ENCODE measurements around the gene FH.

FH gene

DNA sequence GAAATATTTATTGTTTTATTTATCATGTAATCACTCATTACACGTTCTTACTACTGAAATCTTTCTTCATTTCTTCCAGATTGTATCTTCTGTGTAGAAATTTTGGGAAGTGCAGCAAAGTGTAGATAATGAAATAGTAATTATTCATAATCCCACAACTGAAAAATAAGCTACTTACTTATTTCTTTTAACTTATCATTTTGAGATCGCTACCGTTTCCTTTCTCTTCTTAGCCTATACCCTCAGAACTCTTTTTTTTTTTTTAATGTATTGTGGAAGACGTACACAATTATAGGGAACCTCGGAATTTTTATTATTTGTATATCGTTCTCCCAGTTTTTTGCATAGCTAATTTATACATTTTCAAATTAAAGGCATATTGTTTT lies 518 bp upstream of the FH start:
- FAIRE-seq: peak; percentile 65

DNA sequence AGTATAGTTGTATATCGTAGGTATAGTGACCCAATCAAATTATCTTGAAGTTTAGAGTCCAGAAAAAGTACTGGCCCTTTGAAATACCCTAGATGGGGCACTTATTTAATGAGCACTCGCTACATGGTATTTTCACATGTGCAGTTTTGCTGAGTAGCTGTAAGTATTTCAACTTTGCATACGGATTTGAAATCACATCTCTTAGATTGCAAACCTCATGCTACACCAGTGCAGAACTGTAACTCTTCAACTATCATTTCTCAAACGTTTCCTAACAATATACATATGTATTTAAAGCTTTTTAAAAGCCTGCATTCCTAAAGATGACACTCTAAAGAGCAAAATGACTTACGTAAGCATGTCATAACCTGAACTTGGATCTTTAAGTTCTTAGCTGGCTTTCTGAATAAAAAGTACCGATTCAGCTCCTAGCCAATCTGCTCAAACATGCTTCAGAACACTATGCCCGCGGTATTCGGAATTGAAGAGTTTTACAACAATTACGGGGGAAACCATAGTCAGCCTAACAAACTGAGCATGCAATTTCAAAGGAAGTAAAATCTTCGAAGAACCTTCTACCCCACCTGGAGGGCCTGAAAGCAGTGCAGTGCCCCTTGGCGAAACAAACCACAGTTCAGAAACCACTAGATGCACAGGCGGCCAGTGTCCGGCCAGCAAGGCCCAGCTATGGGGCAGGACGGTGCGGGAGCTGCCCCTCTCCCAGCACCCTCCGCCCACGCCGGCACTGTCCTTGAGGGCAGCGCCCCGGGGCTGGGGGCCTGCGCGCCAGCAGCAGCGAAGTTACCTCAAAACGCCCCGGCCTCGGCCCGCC lies 863 bp downstream of the FH start:
- no peak for FAIRE-seq

DNA sequence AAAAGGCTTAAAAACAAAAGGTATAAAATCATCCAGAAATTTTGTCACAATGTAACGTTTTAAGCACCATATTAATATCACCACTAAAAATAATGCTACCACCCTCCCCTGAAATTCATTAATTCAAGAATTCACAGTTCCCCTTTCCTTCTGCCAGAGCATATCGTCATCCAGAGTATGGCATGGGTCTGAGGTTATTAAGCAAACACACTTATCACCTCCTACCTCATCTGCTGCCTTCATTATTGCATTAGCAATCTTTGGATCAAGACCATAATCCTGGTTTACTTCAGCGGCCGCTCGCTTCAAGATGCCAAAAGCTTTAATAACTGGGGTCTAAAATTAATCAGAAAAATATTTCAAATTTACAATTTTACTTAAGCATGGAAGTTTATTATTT lies 6.2 kb downstream of the FH start:
- no peak for FAIRE-seq

DNA sequence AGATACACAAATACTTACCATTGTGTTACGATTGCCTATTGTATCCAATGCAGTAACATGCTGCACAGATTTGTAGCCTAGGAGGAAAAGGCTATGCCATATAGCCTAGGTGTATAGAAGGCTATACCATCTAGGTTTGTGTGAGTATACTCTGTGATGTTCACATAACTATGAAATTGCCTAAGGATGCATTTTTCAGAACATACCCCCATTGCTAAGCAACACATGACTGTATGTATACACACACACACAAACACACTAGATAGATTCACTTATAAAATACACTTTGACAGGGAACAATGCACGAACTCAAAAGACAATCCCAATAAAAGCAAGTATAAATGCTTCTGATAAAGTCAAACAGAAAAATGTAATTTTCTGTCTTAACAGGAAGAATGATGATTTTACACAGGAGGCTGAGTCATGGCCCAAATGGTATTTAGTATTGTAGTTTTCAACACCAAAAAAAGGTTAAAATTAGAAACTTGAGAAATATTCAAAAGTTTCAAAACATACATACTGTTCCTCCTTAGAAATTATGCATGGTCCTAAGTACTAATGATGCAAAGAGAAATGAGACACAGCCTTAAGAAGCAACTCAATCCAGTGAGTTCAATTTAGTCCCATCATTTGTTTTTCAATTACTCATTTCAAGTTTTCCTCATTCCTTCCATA lies 12.2 kb downstream of the FH start:
- no peak for FAIRE-seq

DNA sequence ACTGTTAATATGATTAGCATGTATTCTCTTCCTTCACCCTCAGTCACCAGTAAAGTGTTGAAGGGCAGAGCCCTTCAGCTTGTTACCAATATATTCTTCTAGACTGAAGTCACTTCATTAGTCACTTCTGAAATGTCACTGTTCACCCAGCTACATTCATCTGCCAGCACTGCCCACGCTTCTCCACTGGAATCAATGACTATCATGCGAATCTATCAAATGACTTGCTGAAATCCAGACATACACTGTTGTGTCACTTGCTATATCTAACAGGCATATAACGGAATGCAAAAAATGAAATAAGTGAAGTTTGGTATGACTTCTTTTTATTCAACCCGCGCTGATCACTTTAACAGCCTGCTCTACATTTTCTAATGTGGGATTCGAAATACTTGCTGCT lies 16.1 kb downstream of the FH start:
- no peak for FAIRE-seq

DNA sequence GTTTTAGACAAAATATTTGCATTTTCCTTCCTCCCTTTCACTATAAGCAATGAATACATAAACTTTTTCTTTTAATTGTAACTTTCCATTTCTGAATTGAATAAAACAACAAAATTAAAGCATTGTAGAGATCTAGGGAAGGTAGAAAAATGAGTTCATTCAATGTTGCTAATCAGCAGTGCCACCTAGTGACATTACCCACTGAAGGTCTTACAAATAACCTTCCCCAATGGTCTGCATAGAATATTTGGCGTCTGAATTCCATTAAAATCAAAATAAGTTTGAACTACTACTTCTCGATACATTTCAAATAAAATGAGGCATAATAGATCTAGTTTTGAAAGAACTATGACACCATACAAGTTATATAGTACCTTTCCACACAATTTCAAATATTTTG lies 19.6 kb downstream of the FH start:
- FAIRE-seq: no peak

DNA sequence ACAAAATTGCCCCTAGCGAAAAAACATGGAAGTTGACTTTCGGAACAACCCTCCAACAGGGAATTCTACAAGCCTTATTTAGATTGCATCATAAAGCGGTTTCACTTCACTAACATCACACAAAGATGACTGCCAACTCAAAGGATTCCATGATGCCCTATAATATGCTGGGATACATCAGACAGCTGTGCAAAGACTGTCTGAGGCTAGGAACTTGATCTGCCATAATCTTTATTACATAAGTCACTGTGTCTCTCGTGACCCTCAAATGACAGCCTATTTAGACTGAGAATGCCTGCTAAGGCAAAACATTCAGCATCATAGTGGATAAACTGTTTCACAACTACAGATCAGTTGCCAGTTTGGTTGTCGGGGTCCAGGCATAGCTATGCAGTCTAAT lies 23.8 kb downstream of the FH start:
- FAIRE-seq: no peak

DNA sequence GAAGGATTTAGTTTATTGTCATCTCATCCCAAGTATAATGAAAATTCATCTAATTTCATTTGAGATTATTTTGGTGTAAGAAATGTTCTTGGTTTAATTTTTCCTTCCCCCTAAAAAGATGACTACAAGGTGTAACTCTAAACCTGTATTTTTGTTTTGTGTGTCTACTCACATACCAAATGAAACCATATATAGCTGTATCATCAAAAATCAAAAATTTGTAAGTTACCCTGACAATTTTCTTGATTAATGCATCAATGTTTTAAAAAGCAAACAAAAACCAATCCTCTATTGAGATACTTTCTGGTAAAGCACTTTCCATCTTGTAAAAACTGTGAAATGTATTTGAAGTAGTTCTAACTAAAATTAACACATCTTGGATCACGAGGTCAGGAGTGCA lies 30.8 kb downstream of the FH start:
- no peak for FAIRE-seq

DNA sequence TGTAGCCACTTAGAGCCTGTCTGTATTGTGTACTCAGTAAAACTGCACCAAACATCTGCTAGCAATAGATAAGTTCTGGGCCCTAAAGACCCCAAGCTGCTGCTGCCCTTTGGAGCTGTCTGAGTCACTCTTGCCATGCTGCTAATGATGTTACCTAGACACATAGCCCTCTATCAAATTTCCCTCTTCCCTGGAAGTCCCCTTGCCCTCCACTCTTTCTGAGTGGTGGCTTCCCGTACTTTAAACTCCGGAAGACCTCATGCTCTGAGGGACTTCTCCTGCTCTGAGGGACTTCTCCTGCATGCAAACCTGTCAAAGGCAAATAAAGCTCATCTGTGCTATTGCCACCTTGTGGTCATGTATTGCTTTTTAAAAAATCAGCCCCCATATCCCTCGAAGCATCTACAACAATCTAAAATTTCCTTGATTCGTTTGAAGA lies 34.0 kb downstream of the FH start:
- no peak for FAIRE-seq

DNA sequence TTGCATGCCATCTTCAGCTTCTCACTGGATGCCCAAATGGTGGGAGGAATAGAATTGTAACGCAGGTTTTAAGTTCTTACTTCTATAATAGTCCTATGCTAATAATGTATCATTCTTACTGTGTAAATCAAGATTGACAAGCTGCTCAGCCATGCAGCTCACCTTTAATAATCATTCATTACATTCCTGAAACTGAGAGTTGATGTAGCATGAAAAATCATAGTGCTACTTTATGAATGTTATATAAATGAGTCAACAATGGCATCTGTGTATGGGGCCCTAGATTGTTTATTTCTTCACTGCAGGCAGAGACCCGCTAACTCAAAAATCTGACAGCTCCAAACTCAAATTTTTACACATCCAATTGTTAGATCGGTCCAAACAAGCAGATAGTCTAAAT lies 34.4 kb downstream of the FH start:
- FAIRE-seq: no peak

DNA sequence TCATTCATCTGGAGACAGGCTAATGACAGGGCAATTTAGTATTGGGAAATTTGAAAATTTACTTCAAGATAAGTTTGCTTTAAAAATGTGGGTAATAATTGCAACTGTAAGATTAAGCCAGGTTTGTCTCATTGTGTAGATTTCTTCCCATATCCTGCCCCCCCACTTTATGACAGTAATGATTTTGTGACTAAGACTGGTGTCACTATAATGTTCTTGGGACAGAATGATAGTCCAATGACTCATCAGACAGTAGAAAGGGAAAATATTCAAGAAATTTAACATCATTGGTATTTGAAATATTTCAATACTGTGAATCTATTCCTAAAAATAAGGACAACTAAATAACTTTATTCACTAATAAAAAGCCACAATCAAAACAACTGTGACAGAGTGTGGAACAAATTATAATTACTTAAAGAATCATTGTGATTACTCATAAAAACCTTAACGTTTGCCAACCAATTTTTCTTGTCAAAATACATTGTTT lies 36.7 kb downstream of the FH start:
- no peak for FAIRE-seq

DNA sequence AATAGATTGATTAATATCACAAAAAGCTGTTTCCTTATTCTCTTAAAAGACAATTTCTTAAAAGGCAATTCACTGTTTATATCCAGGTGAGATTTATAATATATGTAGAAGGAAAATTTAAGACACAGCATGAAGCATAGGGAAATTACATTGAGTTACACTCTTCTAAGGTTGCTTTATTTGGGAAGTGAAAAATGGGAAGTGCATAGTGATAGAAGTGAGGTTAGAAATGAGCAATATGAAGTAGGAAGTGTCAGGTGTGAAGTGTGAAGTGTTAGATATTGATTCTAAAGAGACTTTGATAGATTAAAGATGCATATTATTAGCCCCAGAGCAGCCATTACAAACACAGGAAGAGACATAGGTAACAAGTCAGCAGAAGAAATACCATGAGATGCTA lies 40.3 kb downstream of the FH start:
- FAIRE-seq: no peak

DNA sequence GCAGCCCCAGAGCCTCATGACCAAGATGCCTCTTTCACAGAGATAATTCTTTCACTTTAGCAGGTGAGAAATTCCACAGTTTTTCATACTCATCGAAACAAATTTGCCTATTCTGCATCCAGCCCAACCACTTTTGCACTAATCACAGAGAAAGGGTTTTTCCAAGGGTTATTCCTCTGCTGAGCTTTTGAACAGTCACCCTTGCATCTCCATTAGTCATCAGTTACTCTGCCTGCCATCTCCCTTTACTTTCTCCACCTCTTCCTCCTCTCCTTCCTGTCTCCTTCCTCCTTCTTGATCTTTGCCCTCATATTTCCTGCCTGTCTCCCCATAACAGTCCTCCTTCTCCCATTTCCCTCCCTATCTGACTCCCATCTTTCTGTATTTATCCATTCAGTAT lies 43.9 kb downstream of the FH start:
- FAIRE-seq: no peak

DNA sequence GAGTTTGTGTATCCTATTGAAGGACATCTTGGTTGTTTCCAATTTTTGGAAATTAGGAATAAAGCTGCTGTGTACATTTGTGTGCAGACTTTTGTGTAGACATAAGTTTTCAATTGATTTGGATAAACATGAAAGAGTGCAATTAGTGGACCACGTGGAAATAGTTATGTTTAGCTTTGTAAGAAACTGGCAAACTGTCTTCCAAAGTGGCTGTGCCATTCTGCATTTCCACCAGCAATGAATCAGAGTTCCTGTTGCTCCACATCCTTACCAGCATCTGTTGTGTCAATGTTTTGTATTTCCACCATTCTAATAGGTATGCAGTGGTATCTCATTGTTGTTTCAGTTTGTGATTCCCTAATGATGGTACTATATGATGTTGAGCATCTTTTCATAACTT lies 46.5 kb downstream of the FH start:
- FAIRE-seq: no peak

DNA sequence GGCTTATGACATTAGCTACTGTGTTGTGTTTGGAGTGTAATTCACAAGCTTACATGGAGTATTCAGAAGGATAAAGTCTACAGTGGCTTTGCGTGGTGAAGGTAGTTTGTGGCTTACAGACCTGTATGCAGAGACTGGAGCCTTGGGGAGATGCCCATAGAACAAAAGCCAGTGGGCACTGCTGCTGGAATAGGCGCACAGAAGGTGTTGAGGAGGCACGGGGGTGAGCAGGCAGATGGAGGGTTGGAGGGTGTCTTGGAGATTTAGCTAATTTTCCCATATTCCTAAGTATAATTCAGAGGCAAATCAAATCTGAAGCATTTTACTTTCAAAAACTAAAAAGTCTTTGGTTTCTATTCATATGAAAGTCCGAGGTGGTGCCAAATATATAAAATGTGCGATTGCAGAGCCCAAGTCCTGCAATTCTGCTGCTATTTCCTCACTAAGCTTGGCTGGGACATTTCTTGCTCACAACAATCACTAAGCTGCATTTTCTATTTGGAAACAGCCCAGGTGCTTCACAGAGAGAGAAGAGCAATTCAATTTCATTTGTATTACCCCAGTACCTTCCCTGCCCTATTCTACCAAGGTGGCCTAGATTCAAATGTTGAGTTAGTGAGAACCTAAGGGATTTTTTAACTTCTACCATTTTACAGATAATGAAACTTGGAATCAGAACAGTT lies 48.5 kb downstream of the FH start:
- no peak for FAIRE-seq

DNA sequence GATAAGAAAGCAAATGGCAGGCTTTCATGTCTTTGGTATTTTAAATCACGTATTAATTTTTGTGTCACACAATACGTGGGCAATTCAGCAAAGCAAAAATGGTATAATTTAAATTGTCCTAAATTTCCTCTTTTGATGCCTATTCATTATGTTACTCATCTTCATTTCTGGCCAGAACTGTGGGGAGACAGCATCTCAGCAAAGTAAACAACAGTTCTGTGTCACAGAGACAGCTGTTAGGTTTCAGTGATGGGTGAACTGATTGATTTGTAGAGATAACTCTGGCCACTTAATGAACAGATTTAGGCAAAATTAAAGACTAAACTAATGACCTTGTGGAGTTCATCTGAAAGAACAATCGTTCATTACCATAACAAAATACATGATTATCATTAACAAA lies 49.2 kb downstream of the FH start:
- no peak for FAIRE-seq

DNA sequence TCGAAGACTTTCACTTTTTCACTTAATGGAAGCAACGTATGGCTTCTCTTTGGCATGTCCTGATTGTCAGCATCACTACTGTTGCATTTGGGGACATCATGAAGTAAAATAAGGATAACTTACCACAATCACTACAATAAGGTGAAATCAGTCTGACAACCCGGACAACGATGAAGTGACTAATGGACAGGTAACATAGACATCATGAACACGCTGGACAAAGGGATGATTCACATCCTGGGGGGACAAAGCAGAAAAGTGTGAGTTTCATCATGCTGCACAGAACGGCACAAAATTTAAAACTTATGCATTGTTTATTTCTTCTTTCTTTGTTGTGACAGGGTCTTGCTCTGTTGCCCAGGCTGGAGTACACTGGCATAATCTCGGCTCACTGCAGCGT lies 53.9 kb downstream of the FH start:
- FAIRE-seq: no peak

DNA sequence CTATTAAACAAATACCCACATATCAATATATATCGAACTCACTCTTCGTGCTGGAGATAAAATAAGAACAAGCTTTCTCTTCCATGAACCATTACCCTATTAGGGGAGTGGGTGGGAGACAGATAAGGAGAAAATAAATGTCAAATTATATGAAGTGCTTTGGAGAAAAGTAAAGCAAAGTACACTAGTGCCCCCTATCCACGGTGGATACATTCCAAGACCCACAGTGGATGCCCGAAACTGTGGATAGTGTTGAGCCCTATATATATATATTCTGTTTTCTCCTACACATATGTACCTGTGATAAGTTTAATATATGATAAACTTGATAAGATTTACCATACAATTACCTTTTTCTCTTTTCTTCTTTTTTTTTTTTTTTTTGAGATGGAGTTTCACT lies 54.6 kb downstream of the FH start:
- no peak for FAIRE-seq

DNA sequence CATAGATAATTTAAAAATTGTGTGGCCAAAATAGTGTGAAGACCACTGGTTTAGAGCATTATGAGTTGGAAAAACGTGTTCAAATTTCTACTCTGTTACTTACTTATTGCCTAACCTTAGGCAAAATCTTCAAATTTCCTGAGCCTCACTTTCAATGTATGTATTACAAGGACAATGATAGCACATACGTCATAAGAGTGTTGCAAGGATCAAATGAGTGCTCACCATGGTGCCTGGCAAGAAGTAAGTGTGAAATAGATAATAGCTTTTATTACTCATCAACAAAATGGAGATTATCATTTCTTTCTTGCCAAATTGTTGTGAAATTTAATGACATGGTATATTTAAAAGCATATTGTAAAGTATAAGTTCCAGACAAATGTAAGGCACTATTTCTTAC lies 57.2 kb downstream of the FH start:
- FAIRE-seq: no peak

DNA sequence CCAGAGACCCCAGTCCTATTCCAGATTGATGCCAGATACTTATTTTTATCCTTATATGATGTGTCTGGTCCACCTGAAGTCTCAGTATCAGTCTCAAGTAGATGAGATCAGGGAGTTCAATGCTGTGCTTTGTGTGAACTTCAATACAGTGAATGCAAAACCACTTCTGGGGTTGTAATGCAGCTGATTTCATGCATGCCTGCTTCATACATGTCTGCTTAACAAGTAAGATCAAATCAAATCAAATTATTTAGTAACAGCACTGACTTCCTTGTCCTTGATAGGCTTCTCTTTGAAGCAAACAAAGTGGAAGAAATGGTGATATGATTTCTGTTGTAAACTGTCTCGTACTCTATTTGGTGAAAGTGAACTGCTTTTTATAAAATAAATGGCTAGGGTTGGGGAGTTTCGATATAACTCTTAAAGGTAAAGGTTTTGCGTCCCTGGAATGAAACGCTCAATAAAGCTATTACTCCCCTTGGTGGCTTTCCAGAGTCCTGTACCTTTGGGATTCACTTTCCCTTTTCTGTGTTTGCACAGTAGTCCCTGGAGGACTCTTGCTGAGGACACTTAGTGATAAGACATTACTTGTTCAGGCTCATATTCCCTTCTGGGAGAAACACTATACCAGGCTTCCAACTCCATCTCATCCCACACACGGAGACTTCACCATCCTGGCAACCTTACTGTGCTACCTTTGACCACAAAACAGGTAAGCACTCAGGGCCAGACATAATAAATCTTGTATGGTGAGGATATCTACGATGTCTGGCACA lies 59.3 kb downstream of the FH start:
- no peak for FAIRE-seq

DNA sequence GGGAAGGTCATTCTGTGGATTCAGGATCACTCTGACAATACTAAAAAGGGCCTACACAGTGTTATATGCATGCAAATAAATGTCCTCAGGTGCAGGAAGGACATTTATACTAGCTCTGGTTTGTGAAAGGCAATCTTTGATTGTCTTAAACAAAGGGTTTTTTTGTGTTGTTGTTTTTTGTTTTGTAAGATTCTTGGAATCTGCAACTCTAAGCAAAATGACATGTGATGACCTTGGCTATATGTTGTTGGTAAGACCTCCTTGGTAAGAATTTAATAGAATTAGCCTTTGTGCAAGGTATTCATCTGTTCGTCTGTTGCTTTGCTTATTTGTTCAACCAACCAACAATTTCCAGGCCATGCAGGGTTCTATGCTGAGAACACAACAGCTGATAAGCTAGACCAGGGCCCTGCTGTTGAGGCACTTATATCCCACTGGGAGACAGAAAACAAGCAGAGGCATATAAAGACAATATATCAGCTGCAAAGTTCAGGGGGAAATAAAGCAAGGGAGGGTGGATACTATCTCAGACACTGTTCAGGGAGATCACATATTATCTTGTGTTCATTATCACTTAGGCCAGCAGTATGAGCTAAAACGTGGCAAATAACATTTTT lies 60.3 kb downstream of the FH start:
- no peak for FAIRE-seq

DNA sequence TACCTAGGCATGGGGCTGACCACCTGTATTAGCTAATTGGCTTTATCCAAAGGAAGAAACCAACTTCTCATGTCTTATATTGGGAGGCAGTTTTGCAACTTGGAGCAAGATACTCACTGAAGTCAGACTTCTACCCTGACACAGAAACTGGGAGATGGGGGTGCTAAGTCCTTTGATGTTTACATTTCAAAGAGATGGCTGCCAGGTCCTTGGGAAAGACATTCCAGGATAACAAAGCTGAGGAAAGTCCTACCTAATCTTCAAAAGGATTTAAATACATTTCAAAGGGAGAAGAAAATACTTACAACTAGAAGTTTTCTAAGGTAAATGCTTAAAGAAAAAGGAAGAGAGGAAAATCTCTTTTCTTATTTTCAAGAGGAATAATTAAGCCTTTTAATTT lies 62.1 kb downstream of the FH start:
- no peak for FAIRE-seq

DNA sequence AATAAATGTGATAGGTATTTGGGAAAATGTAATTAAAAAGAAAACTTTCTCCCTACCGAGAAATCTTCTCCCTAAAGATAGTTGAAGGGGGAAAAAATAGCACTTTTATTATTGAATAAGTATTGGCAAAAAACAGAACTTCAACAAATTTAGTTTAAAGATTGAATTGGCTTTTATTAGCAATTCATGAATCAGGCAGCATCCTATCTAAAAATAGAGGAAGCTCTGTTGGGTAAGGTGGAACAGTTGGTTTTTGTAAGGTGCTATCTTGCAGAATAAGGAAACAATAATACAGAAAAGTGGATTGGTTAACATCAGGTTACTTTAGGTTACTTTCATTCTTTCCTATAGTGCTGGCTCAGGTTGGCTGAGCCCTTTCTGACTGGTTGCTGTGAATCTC lies 62.8 kb downstream of the FH start:
- FAIRE-seq: no peak
